Retinal pigment epithelial cell (primary cell): ENCODE measurements around the gene PIP4K2B.
"Not testable (repeated sequence)": the region's sequence is repeated elsewhere in the genome, so short reads cannot be mapped to it uniquely, and the experiment has no call there.

Experiments
- DNase-seq: peaks from one replicate; pipeline ENCODE4 v3.0.0-alpha.2; 2010; ENCODE audit warnings: low read depth
- H3K4me3 ChIP-seq: 2 replicates; pipeline ENCODE4 v1.5.1; 2011; ENCODE audit warnings: mild to moderate bottlenecking, low read length, control low read depth, moderate library complexity
- TF ChIP-seq, protein P1 (sequence below): conservative IDR thresholded peaks from 2 replicates; pipeline ENCODE4 v1.5.1; 2011; ENCODE audit warnings: low read depth, low read length, control low read depth, inconsistent platforms

The PIP4K2B gene

DNA sequence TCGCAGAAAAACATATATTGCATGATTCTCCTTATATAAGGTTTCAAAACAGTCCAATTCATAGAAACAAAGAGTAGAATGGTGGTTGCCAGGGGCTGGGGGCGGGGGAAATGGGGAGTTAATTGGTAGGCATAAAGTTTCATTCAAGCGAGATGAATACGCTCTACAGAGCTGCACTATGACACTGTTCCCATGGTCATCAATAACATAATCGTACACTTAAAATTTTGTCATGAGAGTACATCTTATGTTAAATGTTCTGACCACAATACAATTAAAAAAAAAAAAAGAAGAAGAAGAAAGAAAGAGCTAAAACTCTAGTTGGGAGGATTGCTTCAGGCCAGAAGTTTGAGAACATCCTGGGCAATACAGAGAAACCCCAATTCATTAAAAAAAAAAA is 5.1 kb downstream of the PIP4K2B start:
- DNase-seq, result no peak

DNA sequence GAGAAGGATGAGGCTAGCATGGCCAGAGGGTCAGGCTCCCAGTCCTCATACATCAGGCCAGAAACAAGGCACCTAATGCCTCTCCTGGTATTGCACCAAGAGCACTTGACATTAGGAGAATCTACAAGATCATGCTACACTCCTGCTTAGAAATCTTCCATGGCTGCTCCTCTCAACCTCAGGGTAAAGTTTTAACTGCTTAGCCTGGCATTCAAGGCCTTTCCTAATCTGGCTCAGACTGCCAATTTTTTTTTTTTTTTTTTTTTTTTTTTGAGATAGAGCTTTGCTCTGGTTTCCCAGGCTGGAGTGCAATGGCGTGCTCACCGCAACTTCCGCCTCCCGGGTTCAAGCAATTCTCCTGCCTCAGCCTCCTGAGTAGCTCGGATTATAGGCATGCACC is 8.2 kb downstream of the PIP4K2B start:
- H3K4me3 ChIP-seq, result no peak overlapping the region
- no peak for DNase-seq
- TF ChIP-seq, protein P1, sequence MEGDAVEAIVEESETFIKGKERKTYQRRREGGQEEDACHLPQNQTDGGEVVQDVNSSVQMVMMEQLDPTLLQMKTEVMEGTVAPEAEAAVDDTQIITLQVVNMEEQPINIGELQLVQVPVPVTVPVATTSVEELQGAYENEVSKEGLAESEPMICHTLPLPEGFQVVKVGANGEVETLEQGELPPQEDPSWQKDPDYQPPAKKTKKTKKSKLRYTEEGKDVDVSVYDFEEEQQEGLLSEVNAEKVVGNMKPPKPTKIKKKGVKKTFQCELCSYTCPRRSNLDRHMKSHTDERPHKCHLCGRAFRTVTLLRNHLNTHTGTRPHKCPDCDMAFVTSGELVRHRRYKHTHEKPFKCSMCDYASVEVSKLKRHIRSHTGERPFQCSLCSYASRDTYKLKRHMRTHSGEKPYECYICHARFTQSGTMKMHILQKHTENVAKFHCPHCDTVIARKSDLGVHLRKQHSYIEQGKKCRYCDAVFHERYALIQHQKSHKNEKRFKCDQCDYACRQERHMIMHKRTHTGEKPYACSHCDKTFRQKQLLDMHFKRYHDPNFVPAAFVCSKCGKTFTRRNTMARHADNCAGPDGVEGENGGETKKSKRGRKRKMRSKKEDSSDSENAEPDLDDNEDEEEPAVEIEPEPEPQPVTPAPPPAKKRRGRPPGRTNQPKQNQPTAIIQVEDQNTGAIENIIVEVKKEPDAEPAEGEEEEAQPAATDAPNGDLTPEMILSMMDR, result no peak

More for the DNA sequence above, 5.1 kb downstream of the PIP4K2B start:
- H3K4me3 ChIP-seq, result no peak overlapping the region
- TF ChIP-seq, protein P1, result no peak

DNA sequence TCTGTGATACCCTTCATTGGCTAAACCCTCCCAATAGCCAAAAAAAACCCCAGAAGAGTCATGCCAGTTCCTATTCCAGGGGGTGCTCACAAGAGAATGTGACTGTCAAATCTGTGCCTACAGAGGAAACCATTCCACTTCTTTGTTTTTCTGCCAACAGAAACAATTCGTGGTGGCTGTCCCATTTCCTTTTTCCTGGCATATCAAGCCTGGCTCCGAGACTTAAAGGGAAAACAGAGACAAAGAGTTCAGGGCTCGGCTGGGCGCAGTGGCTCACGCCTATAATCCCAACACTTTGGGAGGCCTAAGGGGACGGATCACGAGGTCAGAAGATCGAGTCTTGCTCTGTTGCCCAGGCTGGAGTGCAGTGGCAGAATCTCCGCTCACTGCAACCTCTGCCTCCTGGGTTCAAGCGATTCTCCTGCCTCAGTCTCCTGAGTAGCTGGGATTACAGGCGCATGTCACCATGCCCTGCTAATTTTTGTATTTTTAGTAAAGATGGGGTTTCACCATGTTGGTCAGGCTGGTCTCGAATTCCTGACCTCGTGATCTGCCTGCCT is 9.1 kb downstream of the PIP4K2B start:
- not testable (repeated sequence) for DNase-seq, H3K4me3 ChIP-seq

DNA sequence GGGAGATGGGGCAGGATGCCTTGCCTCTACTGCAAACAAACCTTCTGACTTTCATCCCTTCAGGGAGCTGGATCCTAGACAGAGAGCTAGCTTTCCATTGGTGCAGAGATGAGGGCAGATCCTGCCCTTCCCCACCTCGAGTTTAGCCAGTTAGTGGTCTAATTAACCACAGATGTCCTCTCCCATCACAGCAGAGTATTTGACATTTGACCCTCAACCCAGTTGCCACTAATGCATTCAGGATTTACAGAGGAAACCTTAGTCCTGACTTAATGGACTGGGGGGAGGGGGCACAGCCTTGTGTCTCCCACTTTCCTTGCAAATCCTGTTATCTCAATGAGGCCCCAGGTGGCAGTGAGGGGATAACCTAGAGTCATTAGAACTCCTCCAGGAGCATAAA is 10.2 kb downstream of the PIP4K2B start:
- no peak for DNase-seq
- H3K4me3 ChIP-seq, result no peak overlapping the region
- TF ChIP-seq, protein P1, result no peak

DNA sequence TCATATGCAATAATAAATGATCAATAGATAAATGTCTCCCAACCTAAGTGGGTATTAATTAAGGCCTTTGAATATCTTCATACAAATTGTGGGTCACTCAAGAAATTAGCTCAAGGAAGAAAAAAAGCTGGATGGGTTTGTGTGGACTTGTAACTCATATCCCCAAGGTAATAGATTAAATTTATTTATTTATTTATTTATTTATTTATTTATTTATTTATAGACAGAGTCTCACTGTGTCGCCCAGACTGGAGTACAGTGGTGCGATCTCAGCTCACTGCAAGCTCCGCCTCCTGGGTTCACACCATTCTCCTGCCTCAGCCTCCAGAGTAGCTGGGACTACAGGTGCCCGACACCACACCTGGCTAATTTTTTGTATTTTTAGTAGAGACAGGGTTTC is 11.4 kb downstream of the PIP4K2B start:
- DNase-seq, H3K4me3 ChIP-seq: not testable (repeated sequence)

DNA sequence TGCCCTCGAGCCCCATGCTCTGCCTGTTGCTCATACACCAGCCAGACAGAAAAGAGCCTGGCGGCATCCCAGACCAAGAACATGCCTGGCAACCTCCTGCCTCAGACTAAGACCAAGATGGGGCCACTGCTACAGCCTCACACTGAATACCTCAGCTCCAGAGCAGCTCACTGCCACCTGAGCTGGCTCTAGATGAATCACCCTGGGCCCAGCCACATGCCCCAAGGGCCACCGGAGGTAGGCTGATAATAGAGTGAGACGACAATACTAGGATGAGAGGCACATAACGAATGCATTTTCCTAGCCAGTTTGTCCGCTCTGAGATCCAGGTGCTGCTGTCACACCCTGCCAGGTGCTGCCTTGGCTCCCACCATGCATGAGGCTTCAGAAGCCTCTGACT is 13.0 kb downstream of the PIP4K2B start:
- no peak for DNase-seq

DNA sequence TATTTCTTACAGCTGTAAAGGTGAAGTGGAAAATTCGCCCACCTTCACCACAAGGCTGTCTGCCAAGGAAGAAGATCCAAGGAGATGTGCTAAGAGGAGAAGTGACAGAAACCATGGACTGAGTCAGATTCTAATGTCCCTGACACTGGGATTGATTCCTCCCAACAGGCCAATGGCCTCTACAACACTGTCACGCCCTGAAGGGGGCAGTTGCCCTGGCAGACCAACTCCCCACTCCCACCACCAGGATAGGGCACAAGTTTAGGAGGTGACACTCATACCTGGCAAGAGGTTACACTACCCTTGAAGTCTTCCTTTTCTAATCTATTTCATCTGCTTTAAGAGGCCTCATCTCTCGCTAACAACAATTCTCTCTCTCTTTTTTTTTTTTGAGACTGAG is 16.1 kb downstream of the PIP4K2B start:
- TF ChIP-seq, protein P1, result no peak
- DNase-seq, result no peak
- H3K4me3 ChIP-seq, result no peak overlapping the region

More for the DNA sequence above, 13.0 kb downstream of the PIP4K2B start:
- no peak overlapping the region for H3K4me3 ChIP-seq
- TF ChIP-seq, protein P1, result no peak

DNA sequence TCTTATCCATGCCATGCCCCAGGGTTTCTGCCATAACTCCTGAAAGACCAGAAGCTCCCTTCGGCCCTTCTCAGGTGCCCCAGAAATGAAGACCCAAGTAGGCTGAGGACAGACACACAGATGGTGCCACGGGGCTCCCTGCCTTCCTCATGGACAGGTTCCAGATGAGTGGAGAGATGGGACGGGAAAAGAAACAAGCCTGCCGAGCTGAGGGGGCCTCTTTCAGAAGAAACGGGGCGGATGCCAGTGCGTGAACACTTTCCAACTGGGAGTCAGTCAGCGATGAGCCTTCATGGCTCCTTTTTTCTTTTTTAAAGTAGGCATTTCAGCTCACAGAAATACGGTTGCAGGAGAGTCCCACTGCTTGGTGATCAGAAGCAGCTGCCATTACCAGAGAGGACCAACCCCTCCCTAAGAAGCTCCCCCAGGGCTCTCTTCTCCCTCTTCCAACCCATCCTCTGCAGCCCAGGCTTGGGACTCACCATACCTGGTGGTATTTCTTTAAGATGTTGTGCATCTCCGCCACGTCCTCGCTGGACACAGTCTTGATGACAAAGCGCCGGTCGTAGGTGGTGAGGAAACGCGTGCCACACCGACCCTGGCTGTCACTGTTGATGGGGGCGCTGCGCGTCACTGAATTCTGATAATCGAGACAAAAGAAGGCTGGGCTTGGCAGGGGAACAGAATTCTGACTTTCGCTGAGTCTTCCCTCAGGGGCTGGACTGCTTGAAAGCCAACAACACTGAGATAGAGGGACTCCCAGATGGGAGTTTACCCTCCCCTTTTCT is 19.2 kb downstream of the PIP4K2B start:
- DNase-seq, result no peak
- TF ChIP-seq, protein P1, result no peak
- no peak overlapping the region for H3K4me3 ChIP-seq
